Muscle layer of colon (tissue), 2 donors: Measurements from ENCODE around the gene C2CD3.

ENCODE experiments used
- H3K27ac ChIP-seq: one replicate; pipeline ENCODE4 v1.7.0; 2013; ENCODE audit warnings: low read depth, mild to moderate bottlenecking, low read length, moderate library complexity
- H3K27me3 ChIP-seq, 2 donors: one replicate each; pipeline ENCODE4 v1.7.0; 2013; ENCODE audit warnings: low read length in 2 of 2, mild to moderate bottlenecking in 2 of 2; ENCODE audit not compliant: insufficient read depth in 2 of 2, control insufficient read depth in 1 of 2
- H3K36me3 ChIP-seq: one replicate; pipeline ENCODE4 v1.7.0; 2013; ENCODE audit warnings: mild to moderate bottlenecking, low read length; ENCODE audit not compliant: insufficient read depth
- H3K4me1 ChIP-seq: one replicate; pipeline ENCODE4 v1.7.0; 2013; ENCODE audit warnings: mild to moderate bottlenecking, low read length; ENCODE audit not compliant: insufficient read depth
- H3K4me3 ChIP-seq, 2 donors: one replicate each; pipeline ENCODE4 v1.7.0; 2013; ENCODE audit warnings: low read length in 2 of 2, low read depth in 1 of 2, mild to moderate bottlenecking in 1 of 2, moderate library complexity in 1 of 2
- H3K9ac ChIP-seq: one replicate; pipeline ENCODE4 v1.7.0; 2013; ENCODE audit warnings: low read length
- H3K9me3 ChIP-seq: one replicate; pipeline ENCODE4 v1.7.0; 2013; ENCODE audit warnings: mild to moderate bottlenecking, low read length
- donor health status: abdominal sarcoma.
- donor health status: Adenocarcinoma of cecum.

Gene C2CD3

DNA sequence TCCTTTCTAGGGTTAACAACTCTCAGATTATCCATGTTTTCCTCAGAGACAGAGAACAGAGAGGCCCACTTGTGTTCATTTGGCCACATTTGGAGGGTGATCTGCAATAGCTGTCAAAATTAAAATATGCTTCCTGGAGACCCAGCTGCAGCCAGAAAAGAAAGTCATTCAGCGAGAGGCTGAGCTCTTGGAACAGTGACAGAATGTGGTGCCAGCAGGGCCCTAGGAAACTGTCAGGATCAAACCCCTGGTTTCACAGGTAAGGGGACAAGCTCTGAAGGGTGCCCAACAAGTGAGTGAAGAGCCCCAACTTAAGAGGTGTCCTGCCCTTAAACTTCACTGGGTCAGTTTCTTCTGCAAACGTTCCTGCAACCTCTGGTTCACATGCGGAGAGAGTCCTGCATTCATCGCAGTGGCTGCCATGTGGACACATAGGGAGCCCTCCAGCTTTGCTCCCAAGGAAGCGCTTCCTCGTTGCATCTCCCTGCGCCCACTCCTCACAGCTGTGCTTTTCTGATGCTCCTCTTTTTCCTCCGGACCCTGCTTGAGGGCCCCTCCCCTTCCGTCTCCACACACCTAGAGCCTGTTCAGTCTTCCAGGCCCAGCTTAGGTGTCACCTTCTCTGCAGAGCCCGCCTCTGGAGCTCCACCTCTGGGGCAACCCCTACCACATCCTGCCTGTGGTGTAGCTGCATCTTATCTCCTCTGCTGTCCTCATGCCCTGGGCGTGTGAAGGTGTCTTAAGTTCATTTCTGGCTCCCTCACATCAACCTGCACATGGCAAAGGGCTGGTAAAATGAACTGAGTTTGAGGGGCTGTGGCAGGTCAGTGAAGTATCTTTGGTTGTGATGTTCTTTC lies 165.8 kb downstream of the C2CD3 start:
- Histone ChIP-seq H3K27me3 (no peaks in the 10 kb centered on the region), H3K9ac (no peak overlapping the region), H3K36me3 (no peaks in the 10 kb centered on the region), H3K4me1 (no peaks in the 10 kb centered on the region), H3K9me3 (no peaks in the 10 kb centered on the region), H3K27ac (no peak overlapping the region), H3K4me3 (no peak overlapping the region)

DNA sequence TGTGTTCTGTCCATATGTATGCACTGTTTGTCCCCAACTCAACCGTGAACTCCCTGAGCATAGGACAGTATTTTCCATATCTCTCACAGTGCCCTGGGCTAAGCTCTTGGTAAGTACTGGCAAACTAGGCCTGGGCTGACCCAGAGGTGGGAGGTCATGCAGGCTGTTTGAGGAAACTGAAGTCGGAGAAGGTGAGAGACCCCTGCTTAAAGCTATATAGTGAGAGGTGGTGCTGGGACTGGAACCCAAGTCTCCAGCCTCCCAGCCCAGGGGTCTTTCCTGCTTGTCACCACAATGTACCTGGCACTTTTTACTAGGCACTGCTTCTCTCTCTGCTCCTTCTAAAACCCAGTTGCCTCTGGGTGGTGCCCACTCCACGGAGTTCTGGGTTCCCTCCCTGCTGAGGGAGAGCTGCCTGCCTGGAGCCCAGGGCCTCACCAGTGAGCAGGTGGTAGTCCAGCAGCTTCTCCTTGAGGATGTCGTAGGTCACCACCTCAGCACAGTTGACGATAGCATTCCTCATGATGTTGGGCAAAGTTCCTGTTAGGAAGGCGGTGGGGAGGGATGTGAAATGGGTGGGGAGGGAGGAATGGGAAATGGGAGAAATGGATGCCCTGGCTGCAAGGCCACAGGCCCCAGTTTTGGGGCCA lies 166.6 kb downstream of the C2CD3 start:
- Histone ChIP-seq H3K27ac (no peak overlapping the region), H3K4me3 (no peak overlapping the region), H3K9ac (no peak overlapping the region)

DNA sequence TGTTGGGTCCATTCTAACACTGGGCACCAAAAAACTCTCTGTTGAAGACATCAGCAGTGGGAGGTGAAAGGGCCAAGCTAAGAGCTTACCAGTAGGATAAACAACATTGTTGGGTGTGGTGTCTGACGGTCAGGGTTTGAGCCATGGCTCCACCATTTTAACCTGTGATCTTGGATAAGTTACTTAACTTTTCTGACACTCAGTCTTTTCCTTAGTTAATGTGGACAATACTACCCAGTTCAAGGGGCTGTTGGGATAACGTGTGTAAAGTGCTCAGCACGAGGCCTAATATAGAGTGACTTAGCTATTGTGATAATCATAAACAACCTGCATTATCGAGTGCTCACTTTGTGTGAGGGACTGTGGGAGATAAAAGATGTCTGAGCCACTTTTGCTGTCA lies 168.0 kb downstream of the C2CD3 start:
- Histone ChIP-seq H3K9me3 (no peaks in the 10 kb centered on the region), H3K4me3 (no peak overlapping the region), H3K27ac (no peak overlapping the region), H3K27me3 (no peaks in the 10 kb centered on the region), H3K9ac (no peak overlapping the region), H3K4me1 (no peaks in the 10 kb centered on the region), H3K36me3 (no peaks in the 10 kb centered on the region)

More for the DNA sequence above, 166.6 kb downstream of the C2CD3 start:
- H3K4me1 ChIP-seq: no peaks in the 10 kb centered on the region
- H3K9me3 ChIP-seq: no peaks in the 10 kb centered on the region
- H3K36me3 ChIP-seq: no peaks in the 10 kb centered on the region
- H3K27me3 ChIP-seq: no peaks in the 10 kb centered on the region

DNA sequence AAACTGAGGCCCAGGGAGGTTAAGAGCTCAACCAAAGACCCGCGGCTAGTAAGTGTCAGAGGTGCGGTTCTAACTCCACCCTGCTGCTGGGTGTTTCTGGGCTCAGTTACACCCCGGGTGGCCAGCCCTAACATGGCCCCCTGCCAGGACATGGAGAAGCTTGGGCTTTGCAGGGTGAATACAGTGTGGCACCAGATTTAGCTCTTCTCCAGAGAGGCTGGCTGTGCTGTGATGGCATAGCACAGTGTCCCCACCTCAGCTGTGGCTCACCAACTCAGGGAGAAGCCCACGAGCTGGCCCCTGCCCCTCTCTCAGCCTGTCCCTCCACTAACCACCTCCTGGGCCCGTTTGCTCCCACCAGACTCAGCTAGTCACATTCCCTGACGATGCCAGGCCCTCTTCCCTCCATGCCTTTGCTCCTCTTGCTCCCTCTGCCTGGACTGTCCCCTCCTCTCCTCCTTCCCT lies 168.9 kb downstream of the C2CD3 start:
- Histone ChIP-seq H3K27ac (no peak overlapping the region), H3K36me3 (no peaks in the 10 kb centered on the region), H3K27me3 (no peaks in the 10 kb centered on the region), H3K4me1 (no peaks in the 10 kb centered on the region), H3K9me3 (no peaks in the 10 kb centered on the region), H3K4me3 (no peak overlapping the region), H3K9ac (no peak overlapping the region)

DNA sequence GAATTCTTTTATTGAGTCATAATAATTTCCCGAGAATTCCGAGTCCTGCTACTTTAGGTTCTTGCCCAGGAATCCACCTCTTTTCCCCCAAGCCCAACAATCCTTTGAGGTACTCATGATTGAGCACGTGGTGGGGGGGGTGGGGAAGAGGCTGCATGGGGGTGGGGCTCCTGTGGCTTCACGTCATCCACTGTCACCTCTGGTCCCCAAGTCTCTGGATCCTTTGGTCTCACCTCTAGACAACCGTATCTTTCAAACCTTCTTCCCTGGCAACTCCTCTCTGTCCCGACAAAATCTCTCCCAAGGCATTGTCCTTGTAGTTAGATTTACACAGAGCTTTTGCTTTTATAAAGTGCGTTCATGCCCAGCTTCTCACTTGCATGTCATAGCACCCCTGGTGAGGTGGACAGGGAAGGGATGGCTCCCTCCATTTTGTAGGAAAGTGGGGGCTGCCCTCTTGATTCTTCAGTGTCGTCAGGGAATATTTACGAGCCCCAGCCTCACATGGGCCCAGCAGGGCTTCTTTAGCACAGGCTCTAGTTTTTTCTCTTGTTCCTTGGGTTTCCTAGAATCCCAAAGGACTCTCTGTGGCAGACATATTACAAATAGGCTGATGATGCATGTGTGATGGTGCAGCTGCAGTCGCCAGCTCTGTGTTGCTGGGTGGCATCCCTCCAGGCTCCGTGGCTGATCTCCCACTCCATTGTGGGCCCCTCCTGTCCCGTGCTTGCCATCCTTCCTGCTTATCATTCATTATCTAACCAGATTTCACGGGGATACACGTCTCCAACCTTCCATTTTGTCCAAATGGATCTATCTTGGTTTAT lies 170.3 kb downstream of the C2CD3 start:
- Histone ChIP-seq H3K27ac (no peak overlapping the region), H3K27me3 (no peaks in the 10 kb centered on the region), H3K9ac (no peak overlapping the region), H3K36me3 (no peaks in the 10 kb centered on the region), H3K4me1 (no peaks in the 10 kb centered on the region), H3K4me3 (no peak overlapping the region), H3K9me3 (no peaks in the 10 kb centered on the region)

DNA sequence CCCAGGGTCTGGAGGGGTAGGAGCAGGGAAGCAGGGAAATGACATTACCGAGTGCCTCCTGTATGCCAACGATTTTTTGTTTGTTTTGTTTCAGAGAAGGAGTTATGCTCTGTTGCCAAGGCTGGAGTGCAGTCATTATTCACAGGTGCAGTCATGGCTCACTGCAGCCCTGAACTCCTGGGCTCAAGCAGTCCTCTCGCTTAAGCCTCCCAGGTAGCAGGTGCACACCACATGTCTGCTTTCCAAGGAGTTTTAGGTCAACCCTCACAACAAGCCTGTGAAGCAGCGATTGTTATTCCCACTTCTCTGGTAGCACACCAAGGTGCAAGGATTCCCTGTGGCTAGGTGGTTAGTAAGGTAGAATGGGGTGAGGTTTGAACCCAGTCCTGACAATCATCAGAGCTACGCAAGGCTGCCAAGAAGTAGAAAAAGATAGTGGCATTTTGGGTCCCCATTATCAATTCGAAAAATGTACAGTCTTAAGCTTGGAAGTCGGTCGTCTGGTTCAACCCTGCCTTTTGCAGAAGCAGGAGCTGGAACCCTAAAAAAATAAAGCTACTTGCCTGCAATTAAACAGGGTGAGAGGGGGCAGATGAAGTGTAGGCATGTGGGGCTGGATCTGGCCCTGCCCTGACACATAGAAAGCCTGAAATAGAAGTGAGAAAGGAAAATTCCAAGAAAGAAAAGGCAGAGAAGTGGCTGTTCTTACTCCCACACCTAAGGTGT lies 171.1 kb downstream of the C2CD3 start:
- Histone ChIP-seq H3K9ac (no peak overlapping the region), H3K4me3 (no peak overlapping the region), H3K9me3 (no peaks in the 10 kb centered on the region), H3K27ac (no peak overlapping the region), H3K4me1 (no peaks in the 10 kb centered on the region), H3K27me3 (no peaks in the 10 kb centered on the region), H3K36me3 (no peaks in the 10 kb centered on the region)

DNA sequence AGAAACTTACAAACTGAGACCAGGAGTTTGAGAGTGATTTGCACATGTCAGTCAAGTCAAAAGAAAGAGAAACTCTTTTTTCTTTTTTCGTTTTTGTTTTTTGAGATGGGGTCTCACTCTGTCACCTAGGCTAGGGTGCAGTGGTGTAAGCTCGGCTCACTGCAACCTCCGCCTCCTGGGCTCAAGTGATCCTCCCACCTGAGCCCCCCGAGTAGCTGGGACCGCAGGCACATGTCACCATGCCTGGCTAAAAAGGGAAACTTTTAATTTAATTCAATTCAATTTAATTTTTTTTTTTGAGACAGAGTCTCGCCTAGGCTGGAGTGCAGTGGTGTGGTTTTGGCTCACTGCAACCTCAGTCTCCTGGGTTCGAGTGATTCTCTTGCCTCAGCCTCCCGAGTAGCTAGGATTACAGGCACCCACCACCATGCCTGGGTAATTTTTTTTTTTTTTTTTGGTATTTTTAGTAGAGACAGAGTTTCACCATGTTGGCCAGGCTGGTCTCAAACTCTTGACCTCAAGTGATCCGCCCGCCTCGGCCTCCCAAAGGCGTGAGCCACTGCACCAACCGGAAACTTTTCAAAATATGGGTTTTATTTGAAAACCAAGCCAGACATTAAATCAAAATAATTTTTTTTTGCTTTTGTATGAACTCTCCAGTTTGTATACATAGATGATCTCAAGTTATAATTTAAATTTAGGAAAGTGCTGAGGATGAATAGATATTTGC lies 171.8 kb downstream of the C2CD3 start:
- no peaks in the 10 kb centered on the region for H3K27me3 ChIP-seq
- H3K27ac ChIP-seq: no peak overlapping the region
- no peak overlapping the region for H3K4me3 ChIP-seq
- no peaks in the 10 kb centered on the region for H3K4me1 ChIP-seq
- H3K9ac ChIP-seq: no peak overlapping the region
- H3K36me3 ChIP-seq: no peaks in the 10 kb centered on the region
- no peaks in the 10 kb centered on the region for H3K9me3 ChIP-seq

DNA sequence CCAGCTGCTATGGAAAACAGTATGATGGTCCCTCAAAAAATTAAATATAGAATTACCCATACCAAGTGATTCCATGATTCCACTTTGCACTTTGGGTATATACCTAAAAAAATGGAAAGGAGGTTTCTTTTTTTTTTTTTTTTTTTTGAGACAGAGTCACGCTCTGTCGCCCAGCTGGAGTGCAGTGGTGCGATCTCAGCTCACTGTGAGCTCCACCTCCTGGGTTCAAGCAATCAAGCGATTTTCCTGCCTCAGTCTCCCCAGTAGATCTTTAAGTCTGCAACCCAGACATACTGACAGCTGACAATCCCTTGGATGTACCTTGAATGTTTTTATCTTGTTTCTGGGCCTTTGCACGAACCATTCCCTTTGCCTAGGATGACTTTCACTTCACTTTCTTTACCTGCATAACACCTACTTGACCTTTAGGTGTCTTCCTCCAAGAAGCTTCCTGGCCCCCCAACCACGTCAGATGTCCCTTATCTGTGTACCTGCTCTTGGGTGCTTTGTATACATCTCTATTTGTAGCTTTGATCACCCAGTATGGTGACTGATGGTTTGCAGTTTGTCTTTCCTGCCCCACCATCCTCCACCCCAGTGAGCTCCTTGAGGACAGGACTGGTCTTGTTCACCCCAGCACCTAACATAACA lies 173.6 kb downstream of the C2CD3 start:
- no peaks in the 10 kb centered on the region for H3K4me1 ChIP-seq
- no peaks in the 10 kb centered on the region for H3K27me3 ChIP-seq
- H3K36me3 ChIP-seq: no peaks in the 10 kb centered on the region
- no peak overlapping the region for H3K9ac ChIP-seq
- H3K27ac ChIP-seq: no peak overlapping the region
- no peaks in the 10 kb centered on the region for H3K9me3 ChIP-seq
- no peak overlapping the region for H3K4me3 ChIP-seq

DNA sequence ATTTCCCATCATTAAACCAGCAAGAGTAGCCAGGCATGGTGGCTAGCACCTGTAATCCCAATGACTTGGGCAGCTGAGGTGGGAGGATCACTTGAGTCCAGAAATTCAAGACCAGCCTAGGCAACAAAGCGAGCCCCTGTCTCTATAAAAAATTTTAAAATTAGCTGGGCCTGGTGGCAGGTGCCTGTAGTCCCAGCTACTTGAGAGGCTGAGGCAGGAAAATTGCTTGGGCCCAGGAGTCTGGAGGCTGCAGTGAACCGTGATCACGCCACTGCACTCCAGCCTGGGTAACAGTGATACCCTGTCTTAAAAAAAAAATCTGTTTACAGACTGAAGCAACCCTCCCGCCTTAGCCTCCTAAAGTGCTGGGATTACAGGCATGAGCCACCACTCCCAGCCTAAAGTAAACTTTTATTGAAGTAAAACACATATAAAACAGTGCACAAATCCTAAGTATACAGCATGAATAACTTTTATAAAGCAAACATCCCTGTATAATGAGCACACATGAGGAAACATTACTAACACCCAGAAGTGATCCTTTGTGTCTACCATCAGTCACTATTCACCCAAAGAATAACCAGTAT lies 174.5 kb downstream of the C2CD3 start:
- Histone ChIP-seq H3K36me3 (no peaks in the 10 kb centered on the region), H3K4me3 (no peak overlapping the region), H3K27ac (no peak overlapping the region), H3K4me1 (no peaks in the 10 kb centered on the region), H3K27me3 (no peaks in the 10 kb centered on the region), H3K9ac (no peak overlapping the region), H3K9me3 (no peaks in the 10 kb centered on the region)

DNA sequence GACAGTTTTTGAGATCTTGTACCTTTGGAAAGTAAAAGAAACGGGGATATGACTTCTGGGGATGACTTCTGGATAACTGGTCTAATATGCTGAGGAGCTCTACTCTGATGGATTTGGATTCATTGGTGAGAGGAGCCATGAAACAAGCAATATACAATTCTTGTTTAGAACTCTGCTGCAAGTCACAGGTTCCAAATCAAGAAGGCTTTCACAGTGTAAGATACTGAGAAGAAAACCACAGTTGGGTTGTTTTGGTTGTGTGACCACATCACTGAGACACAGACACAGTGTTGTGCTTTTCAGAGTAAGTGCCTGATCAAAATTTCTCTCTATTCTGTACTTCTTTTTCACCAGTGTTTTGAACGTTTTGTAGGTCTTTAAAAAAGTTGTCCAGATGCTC lies 175.1 kb downstream of the C2CD3 start:
- Histone ChIP-seq H3K4me3 (no peak overlapping the region), H3K27ac (no peak overlapping the region), H3K9me3 (no peaks in the 10 kb centered on the region), H3K9ac (no peak overlapping the region), H3K4me1 (no peaks in the 10 kb centered on the region), H3K27me3 (no peaks in the 10 kb centered on the region), H3K36me3 (no peaks in the 10 kb centered on the region)
